GM21786 (cell line): ENCODE data around the gene ATP5F1D.

ENCODE experiments used
- ATAC-seq: cut with Tn5 transposase; IDR thresholded peaks from one replicate; pipeline ENCODE4 v1.9.1; 2021; ENCODE audit not compliant: unreplicated experiment

The ATP5F1D gene

DNA sequence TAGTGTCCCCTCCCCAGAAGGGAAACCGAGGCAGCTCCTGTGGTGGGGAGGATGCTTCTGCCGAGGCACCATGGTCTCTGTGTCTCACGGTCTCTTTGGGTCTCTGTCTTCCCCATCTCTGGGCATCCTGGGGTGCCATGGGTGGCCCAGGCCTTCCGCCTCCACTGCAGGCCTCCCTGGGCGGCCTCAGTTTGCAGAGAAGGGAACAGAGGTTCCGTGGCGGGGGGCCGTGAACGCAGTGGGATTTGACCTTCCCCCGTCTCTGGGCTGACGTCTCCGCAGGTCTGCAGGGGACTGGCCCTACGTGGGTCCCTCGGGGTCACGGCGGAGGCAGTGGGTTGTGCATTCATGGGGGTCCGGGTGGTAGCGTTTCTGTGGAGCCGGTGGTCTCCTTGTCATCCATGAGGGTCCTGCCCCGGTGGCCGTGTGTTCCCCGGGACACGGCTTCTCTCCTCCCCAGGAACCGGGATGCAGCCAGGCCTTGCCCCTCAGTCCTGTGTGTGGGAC lies 48.7 kb downstream of the ATP5F1D start:
- ATAC-seq: no peak

DNA sequence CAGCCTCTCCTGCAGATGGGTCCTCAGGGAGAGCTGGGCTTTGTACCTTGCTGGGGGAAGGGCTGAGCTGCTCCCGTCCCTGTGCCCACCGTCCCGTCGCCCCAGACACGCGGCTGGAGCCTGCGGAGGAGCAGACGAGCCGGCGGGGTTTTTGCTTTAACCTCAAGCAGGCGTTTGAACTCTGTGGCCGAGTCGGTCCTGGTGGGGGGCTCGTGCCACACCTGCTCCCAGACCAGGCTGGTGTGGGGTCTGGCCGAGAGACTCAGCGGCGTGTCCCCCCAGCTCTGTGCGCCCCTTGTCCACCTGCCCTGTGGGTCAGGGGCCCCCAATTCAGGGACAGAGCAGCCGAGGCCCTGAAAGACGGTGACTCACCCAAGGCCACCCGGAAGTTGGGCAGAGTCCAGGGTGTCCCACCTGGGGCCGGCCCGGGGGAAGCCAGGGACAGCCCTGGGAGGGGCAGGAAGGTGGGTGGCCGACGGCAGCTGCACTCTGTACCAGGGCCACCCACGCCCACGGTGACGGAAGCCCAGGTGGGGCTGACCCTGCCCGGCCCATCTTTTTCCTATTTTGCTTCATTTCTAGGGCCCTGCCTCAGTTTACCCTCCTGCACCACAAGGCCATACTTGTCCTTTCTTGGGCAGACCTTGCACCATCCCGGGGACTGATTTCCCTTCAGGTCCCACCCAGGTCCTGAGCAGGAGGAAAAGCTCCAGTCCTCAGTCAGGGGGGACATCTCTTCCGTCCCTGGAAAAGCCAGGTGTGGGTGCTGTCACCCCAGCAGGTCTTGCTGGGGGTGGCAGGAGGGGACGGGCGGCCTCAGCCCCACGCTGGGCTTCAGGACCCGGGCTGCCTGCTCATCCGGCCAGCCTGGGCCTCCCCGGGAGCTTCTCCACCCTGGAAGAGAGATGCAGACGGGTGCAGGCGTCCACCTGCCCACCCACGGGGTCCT lies 49.4 kb downstream of the ATP5F1D start:
- no peak for ATAC-seq

DNA sequence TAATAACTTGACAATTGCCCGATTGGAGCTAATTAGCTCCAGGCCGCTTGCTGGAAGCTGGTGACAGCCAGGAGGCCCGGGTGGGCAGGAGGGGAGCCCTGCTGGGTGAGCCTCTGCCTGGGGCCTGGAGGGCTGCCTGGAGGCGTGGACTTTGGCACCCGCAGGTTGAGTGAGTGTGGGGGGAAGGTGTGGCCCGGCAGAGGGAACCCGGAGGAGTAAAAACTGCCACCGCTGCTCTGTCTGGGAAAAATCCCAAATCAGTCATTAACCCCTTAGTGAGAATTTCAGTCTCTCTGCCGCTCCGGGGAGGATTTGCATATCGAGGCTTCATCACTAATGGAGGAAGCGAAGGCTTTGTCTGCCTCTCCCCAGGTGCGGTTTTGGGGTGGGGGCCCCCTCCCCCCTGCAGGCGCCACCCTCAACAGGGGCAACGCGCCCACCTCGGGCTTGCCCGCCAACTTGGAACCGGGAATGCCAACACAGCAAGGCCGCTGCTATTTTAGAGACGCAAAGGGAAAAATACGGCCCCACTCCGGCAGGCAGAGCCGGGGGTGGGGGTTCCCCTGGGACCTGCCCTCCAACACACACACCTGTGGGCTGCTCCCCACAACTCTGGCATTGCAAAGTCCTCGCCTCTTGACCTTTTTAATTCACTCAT lies 50.3 kb downstream of the ATP5F1D start:
- ATAC-seq: no peak

DNA sequence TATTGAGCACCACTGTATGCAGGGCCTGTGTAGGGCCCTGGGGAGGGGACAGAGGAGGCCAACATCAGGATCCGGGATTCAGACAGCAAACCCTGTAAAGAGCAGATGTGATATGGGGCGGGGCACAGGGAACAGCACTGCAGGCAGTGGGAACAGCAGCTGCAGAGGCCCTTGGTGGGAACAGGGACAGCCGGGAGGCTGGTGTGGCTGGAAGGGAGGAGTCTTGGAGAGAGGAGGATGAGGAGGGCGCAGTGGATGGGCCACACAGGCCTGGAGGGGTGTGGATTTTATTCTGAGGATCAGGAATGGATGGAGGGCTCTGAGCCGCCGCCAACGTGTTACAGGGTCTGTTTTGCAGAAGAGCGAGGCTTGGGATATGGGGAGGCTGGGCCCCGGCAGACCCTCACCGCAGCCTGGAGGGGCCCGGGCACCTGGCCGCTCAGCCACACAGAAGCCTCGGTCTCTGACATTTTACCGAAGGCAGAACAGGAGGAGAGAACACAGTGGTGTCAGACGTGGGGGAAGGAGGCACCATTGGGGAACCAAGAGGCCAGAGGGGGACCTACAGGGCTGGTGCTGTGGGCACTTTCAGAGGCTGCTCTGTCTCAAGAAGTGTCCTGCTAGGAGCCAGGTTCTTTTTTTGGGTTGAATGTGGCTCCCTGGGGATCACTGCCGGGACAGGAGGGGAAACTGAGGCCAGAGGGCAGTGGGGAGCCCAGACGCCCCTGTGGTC lies 51.0 kb downstream of the ATP5F1D start:
- ATAC-seq: no peak

DNA sequence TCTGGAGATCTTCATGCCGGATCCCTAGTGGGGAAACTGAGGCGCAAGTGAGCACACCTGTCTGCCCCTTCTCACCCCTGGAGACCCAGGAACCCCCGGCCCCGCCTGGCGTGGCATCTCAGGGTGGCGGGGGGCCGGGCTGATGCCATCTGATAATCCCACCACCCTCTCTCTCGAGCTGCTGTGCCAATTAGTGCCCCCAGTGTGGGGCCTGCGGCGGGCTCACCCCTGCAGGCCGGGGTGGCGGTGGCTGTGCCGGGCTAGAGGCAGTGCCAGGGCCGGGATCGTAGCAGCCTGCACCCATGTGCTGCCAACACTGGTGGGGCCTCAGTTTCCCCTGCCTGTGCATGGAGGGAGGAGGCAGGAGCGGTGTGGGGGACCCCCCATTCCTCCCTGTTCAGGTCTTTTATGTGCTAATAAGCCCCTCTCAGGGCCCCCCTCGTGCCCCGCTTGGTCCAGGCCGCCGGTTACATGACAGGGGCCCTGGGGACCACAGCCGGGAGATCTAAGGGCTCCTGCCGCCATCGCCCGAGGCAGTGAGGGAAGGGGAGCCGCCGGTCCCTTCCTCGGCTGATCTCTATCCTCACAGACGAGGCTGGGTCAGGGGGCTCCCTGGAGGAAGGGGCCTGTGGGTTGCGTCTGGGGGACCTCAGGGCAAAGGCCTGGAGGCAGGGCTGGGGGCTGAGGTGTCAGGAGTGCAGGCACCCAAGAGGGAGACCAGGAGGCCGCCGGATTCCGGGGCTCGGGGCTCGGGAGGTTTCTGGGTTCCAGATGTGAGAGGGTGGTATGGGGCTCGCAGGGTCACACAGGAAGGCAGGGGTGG lies 52.4 kb downstream of the ATP5F1D start:
- no peak for ATAC-seq
